Esophagus (tissue), 2 donors: ENCODE measurements around the gene TMEM50B. TPM values are rescaled to one million over a fixed set of nuclear protein-coding genes. Genes with fewer than 3 reads are reported as not detected.
"Not testable (repeated sequence)": the region's sequence is repeated elsewhere in the genome, so short reads cannot be mapped to it uniquely, and the experiment has no call there.

Experiments
- H3K27ac ChIP-seq, 2 donors: one replicate each; pipeline ENCODE4 v1.5.1; 2013; ENCODE audit warnings: low read depth in 2 of 2, mild to moderate bottlenecking in 2 of 2, inconsistent platforms in 1 of 2, low read length in 1 of 2, moderate library complexity in 1 of 2
- H3K27me3 ChIP-seq, 2 donors: one replicate each; pipeline ENCODE4 v1.6.1; 2013; ENCODE audit warnings: low read length in 2 of 2, control low read depth in 1 of 2, mild to moderate bottlenecking in 1 of 2; ENCODE audit not compliant: insufficient read depth in 2 of 2, control insufficient read depth in 1 of 2
- H3K36me3 ChIP-seq, 2 donors: one replicate each; pipeline ENCODE4 v1.6.1; 2013; ENCODE audit warnings: low read length in 1 of 2; ENCODE audit not compliant: control insufficient read depth in 2 of 2, insufficient read depth in 2 of 2
- H3K4me1 ChIP-seq, 2 donors: one replicate each; pipeline ENCODE4 v1.6.1; 2013; ENCODE audit warnings: low read length in 1 of 2; ENCODE audit not compliant: control insufficient read depth in 2 of 2, insufficient read depth in 2 of 2
- H3K4me3 ChIP-seq, 2 donors: one replicate each; pipeline ENCODE4 v1.5.1; 2013; ENCODE audit warnings: low read length in 2 of 2, mild to moderate bottlenecking in 2 of 2, low read depth in 1 of 2, moderate library complexity in 1 of 2
- H3K9me3 ChIP-seq, 2 donors: one replicate each; pipeline ENCODE4 v1.6.1; 2013; ENCODE audit warnings: mild to moderate bottlenecking in 2 of 2, low read depth in 1 of 2, low read length in 1 of 2, moderate library complexity in 1 of 2; ENCODE audit not compliant: control insufficient read depth in 2 of 2, insufficient read depth in 1 of 2
- WGBS, 2 donors: extraction: QIAGEN DNeasy Blood & Tissue Kit; methylation state at CpG; one replicate each; pipeline ENCODE4 v1.1.7; 2013; 5-methylcytosine and 5-hydroxymethylcytosine counted together
- polyA plus RNA-seq, 2 donors: library from polyadenylated mRNA; stranded (reverse); fragments of 200-250 nt; gene quantifications; one replicate each; pipeline ENCODE4 v1.2.3, GENCODE V29; 2013
- donor health status: healthy with polysubstance abuse.
- donor health status: Bipolar disorder and iron deficiency.

TMEM50B gene
- polyA plus RNA-seq, 2 donors, result 20.3 to 27.4 TPM

DNA sequence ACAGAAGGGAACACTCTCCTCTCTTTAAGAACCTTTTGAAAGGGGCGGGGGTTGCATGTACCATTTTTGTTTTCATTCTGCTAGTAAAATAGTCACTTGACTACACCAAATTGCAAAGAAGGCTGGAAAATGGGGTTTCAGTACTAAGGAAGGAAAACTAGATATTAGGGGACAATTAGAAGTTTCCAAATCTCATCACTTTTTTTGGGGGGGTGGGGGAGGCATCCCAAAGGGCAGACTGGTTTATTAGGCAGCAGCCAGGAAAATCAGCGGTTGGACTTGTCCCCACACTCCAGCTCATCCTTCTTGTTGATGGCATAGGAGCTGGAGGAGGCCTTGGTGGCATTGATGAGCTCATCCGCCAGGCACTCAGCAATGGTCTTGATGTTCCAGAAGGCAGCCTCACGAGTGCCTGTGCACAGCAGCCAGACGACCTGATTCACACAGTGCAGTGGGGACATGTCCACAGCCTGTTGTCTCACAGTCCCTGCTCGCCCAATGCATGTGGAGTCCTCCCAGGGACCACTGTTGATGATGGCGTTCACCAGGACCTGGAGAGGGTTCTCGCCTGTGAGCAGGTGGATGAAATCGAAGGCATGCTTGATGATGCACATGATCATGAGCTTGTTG is 1.7 kb upstream of the TMEM50B start:
- Histone ChIP-seq H3K36me3 (no peaks in the 10 kb centered on the region), H3K27me3 (no peaks in the 10 kb centered on the region), H3K9me3 (peaks cover 0 to 2% of the 10 kb centered on the region in 2 donors), H3K4me3 (peak overlapping the region in 1 of 2 donors; percentile 93), H3K4me1 (peaks cover 0 to 2% of the 10 kb centered on the region in 2 donors), H3K27ac (no peak overlapping the region)
- 85 to 92% methylated on average over 9 of the region's 9 CpGs for WGBS, 2 donors

DNA sequence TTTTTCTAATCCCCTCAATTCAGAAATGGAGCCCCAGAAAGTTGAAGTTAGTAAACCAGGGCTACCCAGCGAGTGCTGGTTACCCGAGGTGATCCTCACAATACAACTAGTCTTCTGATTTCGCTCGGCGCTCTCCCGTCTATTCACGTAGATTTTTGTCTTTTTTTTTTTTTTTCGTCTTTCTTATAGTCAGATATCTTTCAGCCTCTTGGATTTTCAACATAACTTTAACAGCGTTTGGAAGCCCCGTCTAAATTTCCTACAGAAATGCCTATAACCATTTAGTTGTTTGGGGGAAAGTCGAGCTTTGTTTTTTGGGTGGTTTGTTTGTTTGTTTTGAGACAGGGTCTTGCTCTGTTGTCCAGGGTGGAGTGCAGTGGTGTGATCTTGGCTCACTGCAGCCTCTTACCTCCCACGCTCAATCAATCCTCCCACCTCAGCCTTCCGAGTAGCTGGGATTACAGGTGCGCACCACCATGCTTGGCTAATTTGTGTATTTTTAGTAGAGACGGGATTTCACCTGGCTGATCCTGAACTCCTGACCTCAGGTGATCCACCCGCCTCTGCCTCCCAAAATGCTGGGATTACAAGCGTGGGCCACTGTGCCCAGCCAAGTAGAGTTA is 818 bp upstream of the TMEM50B start:
- Histone ChIP-seq H3K27me3 (no peaks in the 10 kb centered on the region), H3K4me3 (peak overlapping the region; percentile 67 to 93), H3K4me1 (peaks cover 0 to 2% of the 10 kb centered on the region in 2 donors), H3K27ac (peak overlapping the region; percentile 89 to 96), H3K36me3 (no peaks in the 10 kb centered on the region), H3K9me3 (peaks cover 0 to 2% of the 10 kb centered on the region in 2 donors)
- WGBS, 2 donors, result 21 to 22% methylated on average over 17 of the region's 17 CpGs

DNA sequence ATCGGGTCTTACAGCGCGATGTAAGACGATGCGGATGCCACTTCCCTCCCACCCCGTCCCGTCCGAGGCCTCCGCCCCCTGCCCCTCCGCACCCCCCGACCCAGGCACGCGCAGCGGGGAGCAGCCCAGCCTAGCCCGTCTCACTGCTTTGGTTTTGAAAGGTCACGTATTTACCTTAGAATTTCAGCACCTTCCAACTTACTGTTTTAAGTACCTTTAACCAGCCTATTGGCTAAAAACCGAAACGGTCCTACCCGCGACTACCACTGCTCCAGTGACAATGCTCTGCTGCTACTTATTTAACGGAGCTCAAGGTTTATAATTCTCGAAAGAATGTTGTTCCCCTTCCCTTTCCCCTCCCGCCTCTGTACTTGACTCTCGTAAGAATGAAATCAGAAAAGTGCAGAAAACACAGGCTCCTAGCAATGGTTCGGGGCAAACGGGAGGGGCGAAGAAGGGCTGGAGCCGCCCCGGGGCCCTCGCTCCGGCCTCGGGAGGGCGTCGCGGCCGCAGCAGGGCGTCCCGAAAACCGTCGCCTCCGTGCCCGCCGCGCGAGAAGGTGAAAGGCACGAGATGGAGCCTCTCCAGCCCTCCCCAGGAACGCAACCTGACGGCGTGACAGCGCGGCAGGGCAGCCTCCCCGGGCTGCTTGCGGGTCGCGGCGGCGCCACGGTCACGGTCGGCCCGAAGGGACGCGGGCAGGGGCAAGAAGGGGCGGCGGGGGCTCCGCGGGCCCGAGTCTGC is 667 bp downstream of the TMEM50B start:
- peak overlapping the region; percentile 89 to 93 for H3K4me3 ChIP-seq
- H3K4me1 ChIP-seq, result peaks cover 2 to 3% of the 10 kb centered on the region in 2 donors
- H3K36me3 ChIP-seq, result no peaks in the 10 kb centered on the region
- peaks cover 0 to 2% of the 10 kb centered on the region in 2 donors for H3K9me3 ChIP-seq
- H3K27ac ChIP-seq, result peak overlapping the region; percentile 96 to 98
- WGBS, 2 donors, result 0% methylated on average over 54 to 68 of the region's 68 CpGs
- H3K27me3 ChIP-seq, result no peaks in the 10 kb centered on the region

DNA sequence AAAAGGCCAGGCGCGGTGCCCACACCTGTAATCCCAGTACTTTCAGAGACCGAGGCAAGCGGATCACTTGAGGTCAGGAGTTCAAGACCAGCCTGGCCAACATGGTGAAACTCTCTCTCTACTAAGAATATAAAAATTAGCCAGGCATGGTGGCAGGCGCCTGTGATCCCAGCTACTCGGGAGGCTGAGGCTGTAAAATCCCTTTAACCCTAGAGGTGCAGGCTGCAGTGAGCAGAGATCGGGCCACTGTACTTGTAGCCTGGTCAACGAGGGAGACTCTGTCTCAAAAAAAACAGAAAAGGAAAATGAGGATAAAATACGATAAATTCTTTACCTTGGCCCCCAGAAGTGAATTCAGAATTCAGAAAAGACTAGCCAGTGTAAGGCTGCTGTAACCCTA is 1.6 kb downstream of the TMEM50B start:
- Histone ChIP-seq H3K27ac (peak overlapping the region in 1 of 2 donors; percentile 98), H3K9me3 (peaks cover 0 to 2% of the 10 kb centered on the region in 2 donors), H3K4me3 (peak overlapping the region in 1 of 2 donors; percentile 93), H3K4me1 (peaks cover 2 to 3% of the 10 kb centered on the region in 2 donors), H3K27me3 (no peaks in the 10 kb centered on the region), H3K36me3 (no peaks in the 10 kb centered on the region)
- WGBS, 2 donors, result 56 to 59% methylated on average over 9 of the region's 9 CpGs

DNA sequence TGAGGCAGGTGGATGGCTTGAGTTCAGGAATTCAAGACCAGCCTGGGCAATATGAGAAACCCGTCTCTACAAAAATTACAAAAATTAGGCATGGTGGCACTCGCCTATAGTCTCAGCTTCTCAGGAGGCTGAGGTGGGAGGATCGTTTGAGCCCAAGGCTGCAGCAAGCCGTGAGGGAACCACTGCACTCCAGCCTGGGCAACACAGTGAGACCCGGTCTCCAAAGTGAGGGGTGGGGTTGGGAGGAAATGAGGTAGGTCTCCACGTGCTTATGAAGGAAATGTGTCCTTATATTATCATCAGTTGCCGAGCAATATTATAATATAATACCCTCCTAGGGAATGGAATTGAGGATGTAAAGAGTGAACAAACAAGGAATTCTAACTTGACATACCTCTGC is 2.7 kb downstream of the TMEM50B start:
- Histone ChIP-seq H3K27ac (no peak overlapping the region), H3K36me3 (no peaks in the 10 kb centered on the region), H3K27me3 (no peaks in the 10 kb centered on the region), H3K9me3 (peaks cover 0 to 2% of the 10 kb centered on the region in 2 donors), H3K4me3 (no peak overlapping the region), H3K4me1 (peaks cover 2 to 3% of the 10 kb centered on the region in 2 donors)
- WGBS, 2 donors, result 85 to 87% methylated on average over 7 of the region's 7 CpGs

DNA sequence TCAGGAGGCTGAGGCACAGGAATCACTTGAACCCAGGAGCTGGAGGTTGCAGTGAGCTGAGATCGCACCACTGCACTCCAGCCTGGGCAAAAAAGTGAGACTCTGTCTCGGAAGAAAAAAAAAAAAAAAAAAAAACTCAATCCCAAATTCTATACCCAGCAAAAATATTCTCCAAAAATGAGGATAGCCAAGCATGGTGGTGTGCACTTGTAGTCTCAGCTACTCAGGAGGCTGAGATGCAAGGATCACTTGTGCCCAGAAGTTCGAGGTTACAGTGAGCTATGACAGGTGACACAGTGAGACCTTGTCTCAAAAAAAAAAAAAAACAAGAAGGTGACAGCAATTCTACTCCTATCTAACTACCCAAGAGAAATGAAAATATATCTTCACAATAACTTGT is 6.4 kb downstream of the TMEM50B start:
- H3K36me3 ChIP-seq, result no peaks in the 10 kb centered on the region
- WGBS, 2 donors, result 96 to 97% methylated on average over 3 of the region's 3 CpGs
- H3K4me3 ChIP-seq, result no peak overlapping the region

DNA sequence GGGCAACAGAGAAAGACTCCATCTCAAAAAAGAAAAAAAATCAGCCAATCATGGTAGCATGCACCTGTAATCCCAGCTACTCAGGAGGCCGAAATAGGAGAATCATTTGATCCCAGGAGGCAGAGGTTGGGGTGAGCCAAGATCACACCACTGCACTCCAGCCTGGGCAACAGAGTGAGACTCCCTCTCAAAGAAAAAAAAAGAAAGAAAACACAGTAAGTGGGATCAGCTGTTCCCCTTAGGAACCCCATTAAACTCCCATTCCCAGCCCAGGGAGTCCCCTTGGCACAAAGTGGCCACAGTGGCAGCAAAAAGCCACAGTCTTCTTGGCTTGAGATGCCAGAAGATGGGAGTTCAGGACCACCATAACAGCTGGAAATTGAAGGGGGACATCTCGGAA is 9.1 kb downstream of the TMEM50B start:
- H3K9me3 ChIP-seq, result no peaks in the 10 kb centered on the region
- H3K36me3 ChIP-seq, result no peaks in the 10 kb centered on the region
- H3K27me3 ChIP-seq, result no peaks in the 10 kb centered on the region
- no peak overlapping the region for H3K27ac ChIP-seq
- 95 to 98% methylated on average over 2 of the region's 2 CpGs for WGBS, 2 donors
- no peak overlapping the region for H3K4me3 ChIP-seq
- peaks cover 0 to 3% of the 10 kb centered on the region in 2 donors for H3K4me1 ChIP-seq

More for the DNA sequence above, 6.4 kb downstream of the TMEM50B start:
- Histone ChIP-seq H3K27ac (no peak overlapping the region), H3K27me3 (no peaks in the 10 kb centered on the region), H3K9me3 (no peaks in the 10 kb centered on the region), H3K4me1 (peaks cover 2 to 3% of the 10 kb centered on the region in 2 donors)

DNA sequence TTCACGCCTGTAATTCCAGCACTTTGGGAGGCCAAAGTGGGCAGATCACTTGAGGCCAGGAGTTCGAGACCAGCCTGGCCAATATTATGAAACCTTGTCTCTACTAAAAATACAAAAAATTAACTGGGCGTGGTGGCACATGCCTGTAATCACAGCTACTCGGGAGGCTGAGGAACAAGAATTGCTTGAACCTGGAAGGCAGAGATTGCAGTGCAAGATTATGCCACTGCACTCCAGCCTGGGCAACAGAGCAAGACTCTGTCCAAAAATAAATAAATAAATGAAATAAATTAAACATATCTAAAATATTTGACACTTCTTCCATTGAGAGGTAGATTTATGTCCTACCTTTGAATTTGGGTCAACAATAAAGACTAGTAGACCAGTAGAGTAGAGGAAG is 10.6 kb downstream of the TMEM50B start:
- not testable (repeated sequence) for H3K36me3 ChIP-seq, H3K4me3 ChIP-seq, H3K4me1 ChIP-seq, H3K9me3 ChIP-seq, H3K27me3 ChIP-seq, H3K27ac ChIP-seq
- WGBS, 2 donors, result 85 to 91% methylated on average over 4 of the region's 4 CpGs

DNA sequence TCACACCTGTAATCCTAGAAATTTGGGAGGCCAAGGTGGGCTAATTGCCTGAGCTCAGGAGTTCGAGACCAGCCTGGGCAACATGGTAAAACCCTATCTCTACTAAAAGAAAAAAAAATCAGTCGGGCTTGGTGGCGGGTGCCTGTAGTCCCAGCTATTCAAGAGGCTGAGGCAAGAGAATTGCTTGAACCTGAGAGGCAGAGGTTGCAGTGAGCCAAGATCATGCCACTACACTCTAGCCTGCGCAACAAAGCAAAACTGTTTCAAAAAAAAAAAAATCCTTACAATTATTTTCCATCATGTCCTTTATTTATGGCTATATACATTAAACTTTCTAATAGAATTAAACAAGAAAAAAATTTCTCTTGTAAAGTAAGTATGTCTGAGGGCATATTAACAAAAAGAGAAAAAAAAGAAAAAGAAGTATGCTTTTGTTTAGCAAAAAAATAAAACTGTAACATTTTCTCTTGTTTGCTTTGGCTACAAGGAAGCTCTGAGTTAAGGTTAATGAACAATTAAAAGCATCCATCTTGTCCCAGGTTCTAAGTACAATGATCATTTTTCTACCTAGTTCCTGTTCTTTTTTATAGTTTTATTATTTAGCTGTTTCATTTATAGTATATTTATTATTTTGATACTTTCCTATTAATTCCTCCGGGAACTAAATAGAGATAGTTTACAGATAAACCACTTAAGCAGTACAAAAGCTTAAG is 18.1 kb downstream of the TMEM50B start:
- H3K36me3 ChIP-seq, result peaks cover 0 to 2% of the 10 kb centered on the region in 2 donors
- 85 to 94% methylated on average over 5 of the region's 5 CpGs for WGBS, 2 donors
- H3K27ac ChIP-seq, result no peak overlapping the region
- no peaks in the 10 kb centered on the region for H3K9me3 ChIP-seq
- H3K27me3 ChIP-seq, result no peaks in the 10 kb centered on the region
- no peak overlapping the region for H3K4me3 ChIP-seq
- H3K4me1 ChIP-seq, result no peaks in the 10 kb centered on the region
